NCI-H2171 (cell line): ENCODE data around the gene UBL3.

Source experiments
- DNase-seq: peaks from one replicate; lab custom pipeline; 2025; lab: John Stamatoyannopoulos, UW

Gene UBL3

GRCh38 chr13:29758531-29759114 lies 91.8 kb downstream of the UBL3 start:
- DNase-seq: no peak

GRCh38 chr13:29756506-29756905 lies 93.9 kb downstream of the UBL3 start:
- no peak for DNase-seq

GRCh38 chr13:29754473-29754806 lies 96.0 kb downstream of the UBL3 start:
- DNase-seq: no peak

GRCh38 chr13:29753618-29754472 lies 96.6 kb downstream of the UBL3 start:
- DNase-seq: no peak

- DNase-seq: no peak
Measured at GRCh38 chr13:29752175-29752574, 98.2 kb downstream of the UBL3 start.

GRCh38 chr13:29750183-29750530 lies 100.3 kb downstream of the UBL3 start:
- DNase-seq: no peak

- no peak for DNase-seq
Measured at GRCh38 chr13:29749401-29750182, 100.8 kb downstream of the UBL3 start.

GRCh38 chr13:29748097-29748496 lies 102.3 kb downstream of the UBL3 start:
- no peak for DNase-seq

- no peak for DNase-seq
Measured at GRCh38 chr13:29746148-29746677, 104.2 kb downstream of the UBL3 start.

- no peak for DNase-seq
Measured at GRCh38 chr13:29745704-29746103, 104.7 kb downstream of the UBL3 start.

GRCh38 chr13:29743201-29743786 lies 107.1 kb downstream of the UBL3 start:
- no peak for DNase-seq

GRCh38 chr13:29740961-29741360 lies 109.5 kb downstream of the UBL3 start:
- DNase-seq: no peak

GRCh38 chr13:29737061-29737460 lies 113.4 kb downstream of the UBL3 start:
- DNase-seq: no peak

GRCh38 chr13:29733147-29733611 lies 117.2 kb downstream of the UBL3 start:
- no peak for DNase-seq

- no peak for DNase-seq
Measured at GRCh38 chr13:29730253-29730652, 120.2 kb downstream of the UBL3 start.

GRCh38 chr13:29722415-29722814 lies 128.0 kb downstream of the UBL3 start:
- no peak for DNase-seq

- DNase-seq: no peak
Measured at GRCh38 chr13:29721766-29722165, 128.7 kb downstream of the UBL3 start.

GRCh38 chr13:29718694-29719093 lies 131.7 kb downstream of the UBL3 start:
- DNase-seq: no peak

GRCh38 chr13:29716493-29716892 lies 133.9 kb downstream of the UBL3 start:
- no peak for DNase-seq
